Glutamatergic neuron (in vitro differentiated cells): ENCODE results near the gene TSN. TPM values are rescaled to one million over a fixed set of nuclear protein-coding genes. Genes with fewer than 3 reads are reported as not detected.

ENCODE experiments used
- DNase-seq: peaks from one replicate; pipeline ENCODE4 v3.0.0; 2022
- H3K27ac Mint-ChIP-seq: one replicate; pipeline ENCODE4 v1.8.0; 2020; ENCODE audit warnings: mild to moderate bottlenecking, mixed read lengths, inconsistent platforms; ENCODE audit not compliant: unreplicated experiment
- H3K27me3 Mint-ChIP-seq: one replicate; pipeline ENCODE4 v1.8.0; 2020; ENCODE audit warnings: mild to moderate bottlenecking, moderate library complexity, mixed read lengths, inconsistent platforms; ENCODE audit not compliant: unreplicated experiment
- H3K36me3 Mint-ChIP-seq: one replicate; pipeline ENCODE4 v1.8.0; 2020; ENCODE audit warnings: mild to moderate bottlenecking, mixed read lengths, inconsistent platforms; ENCODE audit not compliant: unreplicated experiment
- H3K4me1 Mint-ChIP-seq: one replicate; pipeline ENCODE4 v1.8.0; 2020; ENCODE audit warnings: mild to moderate bottlenecking, low read depth, mixed read lengths, inconsistent platforms; ENCODE audit not compliant: unreplicated experiment
- H3K4me3 Mint-ChIP-seq: one replicate; pipeline ENCODE4 v1.8.0; 2020; ENCODE audit warnings: mild to moderate bottlenecking, mixed read lengths, inconsistent platforms; ENCODE audit not compliant: unreplicated experiment
- H3K9me3 Mint-ChIP-seq: one replicate; pipeline ENCODE4 v1.8.0; 2020; ENCODE audit warnings: mild to moderate bottlenecking, moderate library complexity, mixed read lengths, inconsistent platforms; ENCODE audit not compliant: unreplicated experiment
- total RNA-seq: library from RNA; stranded (reverse); fragmentation: NEBNext Ultra II Directional; extraction: Animal tissue kit (Norgen Biotek cat#: 25700); gene quantifications from one replicate; pipeline ENCODE4 v1.2.1, GENCODE V29; 2021; ENCODE audit not compliant: unreplicated experiment
- TF ChIP-seq, protein P1 (sequence below): fragments of 200-600 bp; sonication (generic); IDR thresholded peaks from one replicate; pipeline ENCODE4 v1.5.0; 2021; ENCODE audit not compliant: partially characterized antibody, unreplicated experiment

TSN gene
- total RNA-seq, 1 donor from 2014 or later = 47.8 TPM

DNA sequence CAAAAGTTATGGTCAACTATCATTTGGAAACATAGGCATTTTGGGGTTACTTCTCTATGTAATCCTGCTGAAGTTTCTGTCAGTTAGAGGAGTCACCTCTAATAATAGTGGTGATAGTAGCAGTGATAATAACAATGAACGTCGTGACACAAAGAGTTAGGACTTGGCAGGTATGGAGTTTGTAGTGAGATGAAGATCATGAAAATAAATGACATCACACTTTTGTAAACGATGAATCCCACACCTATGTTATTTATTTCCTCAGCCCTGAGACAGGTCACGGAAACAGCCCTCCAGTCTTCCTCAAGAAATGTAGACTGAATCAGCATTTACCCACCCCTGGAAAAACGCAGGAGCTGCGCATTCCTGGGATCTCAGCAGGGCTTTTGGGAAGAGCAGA lies 38.8 kb downstream of the TSN start:
- Mint-ChIP-seq H3K4me3 (no peak overlapping the region), H3K27me3 (no peaks in the 10 kb centered on the region), H3K4me1 (peaks cover 11% of the 10 kb centered on the region), H3K27ac (no peak overlapping the region), H3K36me3 (no peaks in the 10 kb centered on the region), H3K9me3 (peaks cover 5% of the 10 kb centered on the region)
- no peak for DNase-seq
- TF ChIP-seq, protein P1, sequence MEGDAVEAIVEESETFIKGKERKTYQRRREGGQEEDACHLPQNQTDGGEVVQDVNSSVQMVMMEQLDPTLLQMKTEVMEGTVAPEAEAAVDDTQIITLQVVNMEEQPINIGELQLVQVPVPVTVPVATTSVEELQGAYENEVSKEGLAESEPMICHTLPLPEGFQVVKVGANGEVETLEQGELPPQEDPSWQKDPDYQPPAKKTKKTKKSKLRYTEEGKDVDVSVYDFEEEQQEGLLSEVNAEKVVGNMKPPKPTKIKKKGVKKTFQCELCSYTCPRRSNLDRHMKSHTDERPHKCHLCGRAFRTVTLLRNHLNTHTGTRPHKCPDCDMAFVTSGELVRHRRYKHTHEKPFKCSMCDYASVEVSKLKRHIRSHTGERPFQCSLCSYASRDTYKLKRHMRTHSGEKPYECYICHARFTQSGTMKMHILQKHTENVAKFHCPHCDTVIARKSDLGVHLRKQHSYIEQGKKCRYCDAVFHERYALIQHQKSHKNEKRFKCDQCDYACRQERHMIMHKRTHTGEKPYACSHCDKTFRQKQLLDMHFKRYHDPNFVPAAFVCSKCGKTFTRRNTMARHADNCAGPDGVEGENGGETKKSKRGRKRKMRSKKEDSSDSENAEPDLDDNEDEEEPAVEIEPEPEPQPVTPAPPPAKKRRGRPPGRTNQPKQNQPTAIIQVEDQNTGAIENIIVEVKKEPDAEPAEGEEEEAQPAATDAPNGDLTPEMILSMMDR = no peak

GRCh38 chr2:121796239-121796638 lies 40.8 kb downstream of the TSN start:
- H3K36me3 Mint-ChIP-seq = peaks cover 7% of the 10 kb centered on the region
- peaks cover 1% of the 10 kb centered on the region for H3K4me1 Mint-ChIP-seq
- H3K27ac Mint-ChIP-seq = no peak overlapping the region
- peaks cover 3% of the 10 kb centered on the region for H3K9me3 Mint-ChIP-seq
- TF ChIP-seq, protein P1 = no peak
- no peak overlapping the region for H3K4me3 Mint-ChIP-seq
- no peaks in the 10 kb centered on the region for H3K27me3 Mint-ChIP-seq
- no peak for DNase-seq

DNA sequence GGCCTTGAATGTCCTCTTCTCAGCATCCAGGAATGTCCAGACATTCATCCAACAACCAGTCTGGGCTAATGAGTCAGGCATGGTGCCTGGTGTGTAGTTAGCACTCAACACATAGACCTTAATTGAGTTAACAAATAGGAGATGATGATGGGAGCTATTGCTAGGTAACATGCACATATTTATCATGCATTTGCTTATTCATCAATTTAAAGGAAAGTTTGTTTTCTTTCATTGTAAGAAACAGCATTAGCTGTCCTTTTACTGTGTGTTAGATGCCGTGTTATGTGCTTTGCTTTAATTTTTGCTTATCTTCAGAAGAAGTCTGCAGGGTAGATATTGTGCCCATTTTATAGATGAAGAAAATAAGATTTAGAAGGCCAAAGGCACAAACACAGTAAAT lies 43.2 kb downstream of the TSN start:
- H3K36me3 Mint-ChIP-seq = peaks cover 14% of the 10 kb centered on the region
- TF ChIP-seq, protein P1 = no peak
- DNase-seq = no peak
- no peak overlapping the region for H3K4me3 Mint-ChIP-seq
- no peaks in the 10 kb centered on the region for H3K27me3 Mint-ChIP-seq
- peaks cover 8% of the 10 kb centered on the region for H3K9me3 Mint-ChIP-seq
- no peaks in the 10 kb centered on the region for H3K4me1 Mint-ChIP-seq
- H3K27ac Mint-ChIP-seq = no peak overlapping the region

GRCh38 chr2:121801916-121802315 lies 46.5 kb downstream of the TSN start:
- Mint-ChIP-seq H3K4me3 (no peak overlapping the region), H3K4me1 (no peaks in the 10 kb centered on the region), H3K9me3 (peaks cover 6% of the 10 kb centered on the region), H3K36me3 (peaks cover 17% of the 10 kb centered on the region), H3K27me3 (no peaks in the 10 kb centered on the region), H3K27ac (no peak overlapping the region)
- DNase-seq = no peak
- TF ChIP-seq, protein P1 = no peak

- TF ChIP-seq, protein P1 = no peak
- Mint-ChIP-seq H3K27me3 (peaks cover 2% of the 10 kb centered on the region), H3K36me3 (peaks cover 17% of the 10 kb centered on the region), H3K27ac (no peak overlapping the region), H3K4me1 (no peaks in the 10 kb centered on the region), H3K9me3 (peaks cover 6% of the 10 kb centered on the region), H3K4me3 (no peak overlapping the region)
- DNase-seq = no peak
Measured at GRCh38 chr2:121803503-121803902, 48.1 kb downstream of the TSN start.
